SK-N-MC (cell line): ENCODE results near the gene DEFB128.

Experiments used
- FOXP2 ChIP-seq: optimal IDR thresholded peaks from 2 replicates; pipeline ENCODE3; 2011; ENCODE audit warnings: mild to moderate bottlenecking, moderate library complexity; ENCODE audit not compliant: insufficient read depth; ENCODE audit errors: extremely low read length, control extremely low read depth
- POLR2AphosphoS5 ChIP-seq: IDR thresholded peaks from 2 replicates; pipeline ENCODE4 v1.6.1; 2012; ENCODE audit warnings: mild to moderate bottlenecking, low read depth, low read length, borderline replicate concordance

GRCh38 chr20:198225-198624, 8.7 kb upstream of the DEFB128 start:
- TF ChIP-seq POLR2AphosphoS5: no peak
- no peak for TF ChIP-seq FOXP2
